Measurements from ENCODE around the gene ARPC2.
"Not testable (repeated sequence)": the region's sequence is repeated elsewhere in the genome, so short reads cannot be mapped to it uniquely, and the experiment has no call there.

The ARPC2 gene

DNA sequence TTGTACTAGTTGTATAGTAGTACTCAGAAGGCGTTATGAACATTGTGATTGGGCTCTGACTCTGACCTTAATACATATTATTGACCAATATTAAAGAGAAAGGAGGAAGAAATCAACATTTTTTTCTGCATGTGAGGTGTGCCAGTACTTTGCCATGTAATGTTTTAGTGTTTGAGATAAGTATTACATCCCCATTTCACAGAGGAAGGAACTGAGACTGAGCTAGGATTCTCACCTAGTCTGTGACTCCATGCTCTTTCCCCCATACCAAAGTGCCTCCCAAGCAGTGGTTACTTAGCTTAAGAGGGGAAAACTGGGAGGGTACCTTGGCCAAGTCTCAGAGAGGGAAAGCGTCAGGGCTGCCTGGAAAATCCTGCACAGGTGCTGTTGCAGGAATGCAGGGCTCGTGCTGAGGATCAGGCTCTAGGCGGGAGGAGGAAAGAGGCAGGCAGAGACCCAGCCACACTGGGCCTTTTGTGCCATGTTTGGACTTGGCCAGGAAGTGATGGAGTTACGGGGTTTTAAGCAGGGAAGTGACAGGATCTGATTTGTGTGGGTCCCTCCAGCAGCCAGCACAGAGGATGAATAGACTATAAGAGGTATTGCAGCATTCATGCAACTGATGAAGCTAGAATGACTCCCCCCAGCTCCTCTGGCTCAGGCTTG lies 55.0 kb downstream of the ARPC2 start:
- DNase-seq, result no peak

DNA sequence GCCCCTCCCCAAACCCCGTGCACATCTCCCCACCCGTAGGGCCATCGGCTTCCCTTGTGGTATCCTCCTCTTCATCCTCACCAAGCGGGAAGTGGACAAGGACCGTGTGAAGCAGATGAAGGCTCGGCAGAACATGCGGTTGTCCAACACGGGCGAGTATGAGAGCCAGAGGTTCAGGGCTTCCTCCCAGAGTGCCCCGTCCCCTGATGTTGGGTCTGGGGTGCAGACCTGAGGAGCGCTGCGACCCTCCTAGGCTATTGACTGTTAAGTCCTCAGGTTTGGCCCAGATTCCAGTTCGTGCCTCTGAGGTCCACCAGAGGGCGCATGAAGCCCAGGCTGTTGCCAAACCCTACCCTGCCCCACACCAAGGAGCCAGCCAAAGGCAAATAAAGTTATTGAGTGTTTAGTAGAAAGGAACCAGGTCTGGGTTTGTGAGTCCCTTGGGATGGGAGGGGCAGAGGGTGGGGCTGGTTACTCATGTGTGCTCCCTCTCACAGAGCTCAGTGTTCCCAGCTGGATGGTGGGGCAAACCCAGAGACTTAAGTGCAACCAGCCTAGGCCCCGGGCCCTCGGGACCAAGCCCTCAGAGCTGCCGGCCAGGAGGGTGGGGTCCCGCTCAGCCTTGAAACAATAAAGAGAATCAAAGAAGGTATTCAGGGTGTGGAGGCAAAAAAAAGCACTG lies 55.7 kb downstream of the ARPC2 start:
- peak; percentile 69 for DNase-seq

DNA sequence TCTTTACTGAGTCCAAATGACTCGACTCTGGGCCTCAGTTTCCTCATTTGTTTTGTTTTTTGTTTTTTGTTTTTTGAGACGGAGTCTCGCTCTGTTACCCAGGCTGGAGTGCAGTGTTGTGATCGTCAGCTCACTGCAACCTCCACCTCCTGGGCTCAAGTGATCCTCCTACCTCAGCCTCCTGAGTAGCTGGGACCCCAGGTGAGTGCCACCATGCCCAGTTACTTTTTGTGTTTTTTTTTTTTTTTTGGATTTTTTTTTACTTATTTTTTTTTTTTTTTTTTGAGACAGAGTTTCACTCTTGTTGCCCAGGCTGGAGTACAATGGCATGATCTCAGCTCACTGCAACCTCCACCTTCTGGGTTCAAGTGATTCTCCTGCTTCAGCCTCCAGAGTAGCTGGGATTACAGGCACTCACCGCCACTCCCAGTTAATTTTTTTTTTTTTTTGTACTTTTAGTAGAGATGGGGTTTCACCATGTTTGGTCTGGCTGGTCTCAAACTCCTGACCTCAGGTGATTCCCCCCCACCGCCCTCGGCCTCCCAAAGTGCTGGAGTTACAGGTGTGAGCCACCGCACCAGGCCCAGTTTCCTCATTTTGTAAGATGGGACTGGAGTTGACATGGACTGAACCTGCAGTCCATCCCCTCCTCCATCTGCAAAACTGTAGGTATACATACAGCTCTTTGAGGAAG lies 56.4 kb downstream of the ARPC2 start:
- not testable (repeated sequence) for DNase-seq

DNA sequence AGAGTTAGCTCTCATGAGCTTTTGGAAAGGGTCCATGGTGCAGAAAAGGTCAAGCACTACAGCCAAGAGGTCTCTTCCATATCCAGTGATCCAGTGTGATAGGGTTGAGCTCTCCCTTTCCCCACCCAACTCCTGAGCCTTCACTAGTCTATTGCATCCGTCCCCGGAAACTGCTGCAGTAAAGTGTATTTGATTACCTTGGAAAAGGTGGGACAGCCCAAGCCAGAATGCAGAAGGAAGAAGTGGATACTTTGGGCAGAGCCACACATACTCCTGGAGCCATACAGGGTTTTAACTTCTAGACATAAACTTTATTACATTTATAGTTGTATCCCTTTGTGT lies 56.9 kb downstream of the ARPC2 start:
- DNase-seq, result no peak

DNA sequence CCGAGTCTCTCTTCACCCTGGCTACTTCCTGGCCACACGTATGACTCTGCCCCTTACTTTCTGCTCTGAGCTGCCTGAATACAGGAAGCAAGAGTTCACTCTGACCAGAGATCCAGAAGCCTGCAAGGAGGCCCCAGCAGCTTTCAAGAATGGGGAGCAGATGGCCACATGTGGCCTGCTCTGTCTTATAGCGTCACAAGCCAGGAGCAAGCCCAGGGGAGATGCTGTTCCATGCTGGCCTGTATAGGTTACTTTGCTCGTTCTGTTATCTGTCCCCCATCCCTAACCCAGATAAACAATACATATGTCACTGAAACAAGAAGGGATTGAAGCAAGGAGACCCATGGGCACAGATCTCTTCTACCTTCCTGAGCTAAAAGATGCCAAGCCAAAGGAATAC lies 57.6 kb downstream of the ARPC2 start:
- DNase-seq, result no peak

DNA sequence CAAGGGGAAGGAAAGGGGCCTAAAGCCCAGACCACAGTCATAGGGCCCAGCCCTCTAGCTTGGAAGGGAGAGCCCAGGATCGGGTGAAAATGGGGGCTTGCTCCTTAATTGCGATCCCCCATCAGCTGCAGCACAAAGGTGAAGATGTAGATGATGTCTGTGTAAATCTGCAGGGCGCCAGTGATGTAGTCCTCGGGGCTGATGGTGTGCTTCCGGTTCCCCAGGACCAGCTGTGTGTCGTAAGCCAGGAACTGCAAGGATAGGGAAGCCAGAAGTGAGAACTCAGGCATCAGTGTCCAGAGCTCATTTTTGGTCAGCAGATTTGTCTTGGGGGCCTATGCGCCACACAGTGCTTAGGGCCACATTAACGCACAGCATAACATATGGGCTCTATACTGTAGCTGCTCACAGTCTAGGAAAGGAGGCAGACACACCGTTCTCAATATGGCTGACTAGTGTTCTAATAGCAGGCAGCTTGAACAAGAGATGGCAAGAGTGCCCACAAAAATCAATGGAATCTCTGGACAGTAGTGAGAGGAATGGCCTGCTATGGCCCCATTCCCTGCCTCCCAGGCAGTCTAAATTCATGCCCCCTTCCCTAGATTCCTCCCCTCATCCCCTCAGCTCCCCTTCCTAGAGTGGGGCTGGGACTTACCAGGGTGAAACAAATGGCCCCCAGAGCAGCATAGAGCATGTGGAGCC lies 58.5 kb downstream of the ARPC2 start:
- DNase-seq, result no peak

DNA sequence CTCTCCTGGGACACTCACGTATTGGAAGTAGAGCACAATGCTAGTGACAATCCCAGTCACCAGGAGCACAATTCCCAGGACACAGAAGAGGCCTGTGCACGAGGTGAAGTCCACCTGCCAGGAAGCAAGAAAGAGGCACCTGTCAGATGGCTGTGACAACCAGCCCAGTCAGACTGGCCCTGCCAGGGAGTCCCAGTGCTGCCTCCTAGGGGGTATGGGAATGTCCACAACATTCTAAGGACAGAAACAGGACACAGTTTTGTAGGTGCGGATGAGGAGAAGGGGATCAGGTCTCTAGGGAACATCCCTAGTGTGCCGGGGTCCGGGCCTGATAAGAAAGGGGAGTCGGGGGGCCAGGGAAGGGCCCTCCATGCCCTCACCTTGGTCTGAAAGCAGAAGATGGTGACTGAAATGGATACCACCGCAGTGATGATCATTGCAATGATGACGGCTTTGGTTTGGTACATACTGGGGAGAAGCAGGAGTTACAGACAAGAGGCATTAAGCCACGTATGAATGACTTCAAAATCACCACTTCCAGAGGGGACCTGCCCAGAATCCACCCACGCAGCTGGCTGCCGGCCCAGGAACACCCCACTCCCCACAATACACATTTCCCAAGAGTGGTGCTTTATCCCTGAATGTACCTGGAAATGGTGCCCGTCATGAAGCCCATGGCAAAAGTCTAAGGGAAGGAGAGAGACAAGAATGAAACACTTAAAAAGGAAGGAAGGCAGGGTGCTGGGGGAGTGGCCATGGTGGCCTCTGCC lies 60.2 kb downstream of the ARPC2 start:
- no peak for DNase-seq

DNA sequence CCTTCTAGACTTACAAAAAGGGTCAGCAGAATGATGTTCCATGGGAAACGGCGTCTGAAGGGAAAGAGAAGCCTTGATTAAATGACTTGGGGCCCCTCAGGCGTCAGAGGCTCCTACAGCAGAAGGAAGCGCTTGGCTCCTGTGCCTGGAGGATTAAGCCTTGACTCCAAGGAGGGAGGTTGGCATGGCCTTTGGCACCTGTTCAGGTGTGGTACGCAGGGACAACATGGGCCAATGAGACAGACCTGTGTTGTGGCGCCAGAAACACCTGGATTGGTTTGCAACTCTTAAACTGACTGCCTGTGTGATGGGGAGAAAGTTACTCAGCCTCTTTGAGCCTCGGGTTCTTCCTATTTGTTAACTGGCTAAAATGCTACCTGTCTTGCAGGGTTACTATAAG lies 60.9 kb downstream of the ARPC2 start:
- no peak for DNase-seq

DNA sequence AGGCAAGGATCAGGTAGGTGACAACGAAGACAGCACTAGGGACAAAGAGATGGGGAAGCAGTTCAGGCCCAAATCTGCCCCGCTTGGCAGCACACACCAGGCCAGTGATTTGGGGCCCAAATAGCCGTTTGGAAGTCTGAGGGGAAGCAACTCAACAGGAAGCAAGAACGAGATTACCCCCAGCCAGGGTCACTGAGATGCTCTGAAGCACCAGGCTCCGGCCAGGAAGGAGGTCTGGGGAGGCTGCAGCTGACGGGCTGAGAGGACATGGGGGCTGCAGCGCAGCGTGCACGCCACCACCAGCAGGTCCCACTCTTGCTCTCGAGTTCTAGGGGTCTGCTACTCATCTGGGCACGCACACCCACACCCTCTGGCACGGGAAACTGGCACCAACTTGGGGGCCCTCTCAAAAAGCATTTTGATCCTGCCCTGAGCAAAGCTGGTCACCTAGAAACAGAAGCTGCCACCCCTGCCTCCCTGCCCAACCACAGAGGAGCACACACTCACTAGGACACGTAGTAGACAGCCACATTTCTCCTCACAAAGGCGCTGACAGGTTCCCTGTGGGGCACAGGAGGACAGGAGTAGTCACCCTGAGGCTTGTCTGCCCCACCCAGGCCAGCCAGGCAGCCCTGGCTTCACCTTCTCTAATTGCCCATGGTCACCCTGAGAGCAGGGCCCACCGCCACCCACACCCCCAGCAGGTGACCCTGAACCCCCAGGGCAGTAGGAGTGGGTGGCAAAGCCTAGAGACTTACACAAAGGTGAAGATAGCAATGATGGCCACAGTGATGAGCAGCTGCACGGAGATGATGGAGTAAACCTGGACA lies 61.8 kb downstream of the ARPC2 start:
- no peak for DNase-seq

DNA sequence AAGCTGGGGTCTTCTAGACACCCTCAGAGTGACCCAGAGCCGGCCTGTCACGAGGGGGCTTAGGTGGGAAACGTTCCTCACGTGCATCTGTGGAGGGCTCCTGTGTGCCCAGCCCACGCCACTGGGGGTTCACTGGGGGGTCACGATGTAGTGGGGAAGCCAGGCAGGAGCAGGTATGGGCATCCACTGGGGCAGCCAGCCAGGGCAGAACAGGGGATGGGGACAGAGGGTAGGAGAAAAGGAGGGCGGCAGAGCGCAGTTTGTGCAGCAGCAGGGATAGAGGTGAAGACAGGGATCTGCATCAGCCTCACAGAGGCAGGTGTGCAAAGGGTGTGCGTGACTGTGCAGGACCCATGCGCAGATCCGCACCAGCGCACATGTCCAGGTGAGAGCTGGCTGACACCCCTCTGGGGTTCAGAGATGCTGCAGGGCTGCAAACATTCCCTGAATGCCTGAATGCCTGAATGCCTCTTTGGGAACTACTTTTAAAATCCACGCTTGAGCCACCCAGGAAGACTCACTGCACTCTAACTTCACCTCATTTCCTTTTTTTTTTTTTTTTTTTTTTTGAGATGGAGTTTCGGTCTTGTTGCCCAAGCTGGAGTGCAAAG lies 63.4 kb downstream of the ARPC2 start:
- DNase-seq, result no peak

DNA sequence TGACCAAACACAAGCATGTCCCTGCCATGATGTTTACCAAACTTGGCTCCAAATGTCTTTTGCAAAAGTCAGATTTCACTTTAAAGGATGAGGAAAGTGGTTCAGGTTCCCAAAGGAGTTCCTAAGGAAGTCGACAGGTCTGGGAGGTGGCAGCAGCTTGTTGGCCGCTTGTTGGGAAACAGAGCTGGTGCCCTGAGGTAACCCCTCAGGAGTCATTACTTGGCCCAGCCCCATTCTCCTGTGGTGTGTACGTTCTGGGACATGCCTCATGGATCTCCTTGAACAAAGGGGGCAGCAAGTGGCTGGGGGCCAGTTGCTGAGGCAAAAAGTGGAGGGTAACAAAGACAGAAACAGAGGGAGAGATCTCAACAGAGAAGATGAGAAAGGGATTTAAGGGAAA lies 64.5 kb downstream of the ARPC2 start:
- DNase-seq, result no peak

DNA sequence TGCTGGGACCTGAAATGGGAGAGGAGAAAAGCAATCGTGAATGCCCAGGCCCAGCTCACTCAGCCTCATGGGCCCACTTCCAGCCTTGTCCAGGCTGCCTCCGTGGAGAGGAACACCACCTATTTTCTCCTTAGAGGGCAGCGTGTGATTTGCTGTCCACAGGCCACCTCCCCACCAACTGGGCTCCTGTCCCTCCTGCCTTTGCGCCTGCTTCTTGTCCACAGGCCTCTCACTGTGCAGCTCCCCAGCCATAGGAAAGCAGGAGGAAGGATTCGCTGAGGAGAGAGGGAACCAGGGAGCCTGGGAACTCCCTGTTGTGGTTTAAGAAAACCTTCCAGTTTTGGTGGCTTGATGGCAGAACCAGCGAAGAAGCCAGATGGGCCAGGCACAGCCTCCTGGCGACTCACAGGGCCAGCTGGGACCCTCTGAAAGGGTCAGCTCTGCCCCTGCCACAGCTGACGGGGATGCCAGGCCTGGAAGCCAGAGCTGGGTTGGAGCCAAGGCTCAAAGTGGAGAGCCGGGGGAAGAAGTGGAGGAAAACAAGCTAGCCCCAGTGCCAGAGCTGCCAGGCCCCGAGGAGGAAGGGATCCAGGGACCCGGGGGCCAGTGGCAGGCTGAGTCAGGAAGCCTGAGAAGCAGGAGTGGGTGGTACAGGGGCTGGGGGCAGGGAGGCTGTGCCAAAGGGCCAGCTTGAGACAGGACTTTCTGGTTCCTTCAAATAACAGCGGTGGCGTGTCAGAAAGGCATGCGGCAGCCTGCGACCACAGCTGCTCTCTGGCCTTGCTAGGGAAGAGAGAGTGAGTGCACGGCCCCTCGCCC lies 65.4 kb downstream of the ARPC2 start:
- DNase-seq, result no peak

DNA sequence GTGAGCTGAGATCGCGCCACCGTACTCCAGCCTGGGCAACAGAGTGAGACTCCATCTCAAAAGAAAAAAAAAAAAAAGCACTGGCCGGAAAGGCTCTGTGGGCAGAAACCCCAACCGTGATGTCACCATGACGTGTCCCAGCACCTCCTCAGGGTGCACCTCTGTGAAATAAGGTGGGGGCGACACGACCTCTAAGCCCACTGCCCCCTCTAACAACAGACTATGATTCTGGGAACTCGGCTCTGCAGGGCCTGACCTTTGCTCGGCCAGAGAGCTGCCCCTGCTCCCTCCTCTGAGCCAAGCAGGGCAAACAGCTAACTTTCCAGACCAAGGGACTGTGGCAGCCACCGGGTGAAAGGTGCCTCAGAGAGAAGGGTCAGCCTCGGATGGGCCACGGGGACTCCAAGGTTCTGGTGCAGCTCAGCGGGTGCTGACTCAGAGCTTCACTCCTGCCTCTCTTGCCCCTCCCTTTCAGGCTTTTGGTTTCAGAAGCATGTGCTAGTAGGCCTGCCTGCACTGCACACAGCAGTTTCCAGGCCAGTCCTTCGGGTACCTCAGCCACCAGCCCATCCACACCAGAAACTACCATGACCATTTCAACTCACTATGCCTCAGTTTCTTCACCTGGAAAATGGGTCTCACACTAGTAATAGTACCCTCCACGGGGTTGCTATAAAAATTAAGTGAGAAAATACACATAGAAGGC lies 67.3 kb downstream of the ARPC2 start:
- no peak for DNase-seq

DNA sequence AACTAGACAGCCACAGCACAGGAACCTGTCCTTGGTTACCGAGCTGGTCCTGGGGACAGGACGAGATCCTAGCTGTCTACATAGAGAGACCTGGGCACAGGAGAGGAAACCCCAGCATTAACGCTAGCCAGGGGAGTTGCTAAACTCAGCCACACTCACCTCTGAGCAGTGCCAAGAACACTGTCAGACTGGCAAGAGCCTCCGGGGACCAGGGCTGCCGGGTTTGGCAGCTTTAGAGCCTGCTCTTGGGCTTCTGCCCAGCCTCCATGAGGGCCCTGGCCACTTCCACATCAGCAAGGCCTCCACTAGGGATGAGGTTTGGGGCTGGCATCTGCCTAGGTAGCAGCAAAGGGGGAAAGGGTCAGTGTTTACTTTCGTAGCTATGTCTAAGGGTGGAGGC lies 68.6 kb downstream of the ARPC2 start:
- DNase-seq, result no peak

DNA sequence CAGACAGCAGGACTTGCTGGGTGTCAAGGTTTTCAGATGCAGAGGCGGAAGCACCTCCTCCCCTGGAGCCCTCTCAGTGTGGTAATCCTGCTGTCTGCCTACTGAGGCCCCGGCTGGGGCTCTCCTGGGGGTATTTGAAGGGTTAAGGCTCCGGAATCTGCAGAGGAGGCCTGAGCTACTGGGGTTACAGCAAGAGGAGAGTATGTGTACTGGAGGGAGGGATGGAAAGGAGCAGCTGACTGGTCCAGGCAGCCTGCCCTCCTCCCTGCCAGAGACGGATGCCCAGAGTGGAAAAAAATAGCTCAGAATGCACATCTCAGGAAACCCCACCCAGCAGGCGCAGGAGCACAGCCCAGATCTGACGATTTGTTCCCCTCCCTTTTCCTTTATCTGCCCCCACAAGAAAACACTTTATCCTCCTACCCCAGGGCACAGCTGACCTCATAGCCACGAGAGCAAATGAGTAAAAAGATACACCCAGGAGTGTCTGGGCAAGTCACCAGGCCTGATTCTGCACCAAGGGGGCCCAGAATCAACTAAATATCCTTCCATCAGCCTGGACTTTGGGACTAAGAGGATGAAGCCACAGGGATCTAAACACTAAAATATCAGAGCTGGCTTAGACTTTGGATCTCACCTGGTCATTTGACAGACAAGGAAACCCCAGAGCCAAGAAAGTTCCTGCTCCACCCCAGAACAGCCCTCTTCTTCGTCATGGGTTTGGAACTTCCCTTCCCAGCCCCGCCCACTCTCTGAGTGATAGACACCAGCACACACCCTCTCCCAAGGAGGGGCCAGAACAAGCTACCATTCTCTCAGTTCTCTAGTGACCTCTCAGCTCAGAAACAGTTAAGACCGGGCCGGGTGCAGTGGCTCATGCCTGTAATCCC lies 69.8 kb downstream of the ARPC2 start:
- peak; percentile 63 for DNase-seq

DNA sequence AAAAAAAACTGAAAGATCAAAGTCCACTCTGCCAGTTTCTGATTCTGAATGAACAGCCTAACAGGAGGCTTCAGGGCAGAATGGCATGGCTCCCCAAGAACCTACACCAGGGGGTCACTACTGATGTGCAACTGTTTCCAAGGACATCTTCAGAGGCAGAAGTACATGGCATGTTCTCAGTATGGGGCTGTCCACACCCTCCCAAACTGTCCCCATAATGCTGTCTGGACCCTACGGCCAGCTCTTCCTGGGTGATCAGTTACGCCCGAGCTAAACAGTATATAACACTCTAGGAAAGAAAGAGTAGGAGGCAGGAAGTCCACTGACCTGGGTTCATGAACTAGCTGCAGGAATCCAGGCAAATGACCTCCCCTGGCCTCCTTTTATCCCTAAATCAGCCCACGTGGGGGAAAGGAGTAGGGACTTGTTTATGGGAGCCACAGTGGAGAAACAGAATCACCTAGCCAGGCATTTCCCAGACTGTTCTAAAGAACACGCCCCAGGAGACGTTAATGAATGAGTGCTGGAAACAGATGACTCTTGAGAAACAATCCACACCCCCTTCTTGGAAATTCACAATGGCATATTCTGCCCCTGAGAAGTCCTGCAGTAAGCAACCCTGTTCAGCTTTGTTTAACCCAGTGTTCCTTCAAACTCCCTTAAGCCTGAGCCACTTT lies 72.8 kb downstream of the ARPC2 start:
- no peak for DNase-seq

DNA sequence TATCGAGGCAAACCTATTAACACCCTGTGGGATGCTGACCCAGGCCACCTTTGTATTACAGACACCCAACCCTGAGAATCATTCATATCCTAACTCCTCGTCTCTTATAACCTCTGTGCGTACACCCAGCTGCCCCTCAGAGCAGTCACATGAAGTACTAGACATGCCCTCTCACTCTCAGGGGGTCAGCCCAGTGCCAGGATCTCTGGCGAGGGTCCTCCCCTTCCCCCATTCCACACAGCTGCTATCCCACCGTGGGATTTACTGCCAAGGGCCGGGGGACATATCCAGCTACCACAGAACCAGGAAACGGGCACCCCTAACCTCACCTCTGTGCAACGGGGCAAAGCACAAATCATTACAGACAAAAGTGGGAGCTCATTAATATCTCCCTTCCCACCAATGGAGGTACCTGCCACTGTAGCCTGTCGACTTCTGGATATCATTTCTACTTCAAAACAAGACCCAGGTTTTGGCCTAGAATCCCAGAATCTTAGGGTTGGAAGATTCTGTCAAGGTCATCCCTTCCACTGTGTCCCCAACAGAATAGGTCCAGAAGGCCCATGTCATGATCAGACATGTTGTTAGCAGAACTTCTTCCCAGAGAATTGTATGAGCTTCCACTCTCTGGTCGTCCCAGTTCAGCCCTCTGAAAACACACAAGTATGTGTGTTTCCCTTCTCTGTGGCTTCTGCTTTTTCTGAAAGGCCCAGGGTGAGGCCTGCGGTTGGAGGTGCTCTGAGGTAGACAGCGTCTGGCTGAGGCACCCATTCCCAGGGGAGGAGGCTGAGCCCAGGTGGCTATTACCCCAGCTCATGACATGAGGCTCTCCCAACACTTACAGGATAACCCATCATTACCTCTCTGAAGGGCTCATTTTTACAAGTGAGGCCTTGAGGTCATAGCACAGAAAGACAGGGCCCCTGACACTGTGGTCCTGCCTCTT lies 73.6 kb downstream of the ARPC2 start:
- peak; percentile 57 for DNase-seq

Data from GDM1 (cell line).